ENCODE results near the gene SNAI3. TPM values are rescaled to one million over a fixed set of nuclear protein-coding genes. Genes with fewer than 3 reads are reported as not detected.

Gene SNAI3
- total RNA-seq, 1 experiment from 2014 or later, result 0.54 TPM

DNA sequence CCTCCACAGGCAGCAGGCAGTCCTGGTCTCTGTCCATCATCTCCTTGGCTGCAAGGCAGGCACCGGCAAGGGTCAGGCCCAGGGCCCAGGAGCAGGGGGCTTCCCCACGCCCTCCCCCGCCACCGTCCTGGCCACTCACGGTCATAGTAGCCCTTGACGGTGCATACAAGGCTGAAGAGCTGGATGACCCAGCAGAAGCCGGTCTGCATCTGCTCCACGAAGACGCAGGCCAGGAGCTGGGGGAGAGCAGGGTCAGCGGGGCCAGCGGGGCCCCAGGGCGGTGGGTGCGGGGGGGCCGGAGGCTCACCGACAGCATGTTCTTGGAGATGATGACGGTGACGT is 40.1 kb upstream of the SNAI3 start:
- H3K27me3 Mint-ChIP-seq (ENCODE audit: unreplicated experiment), result no peaks in the 10 kb centered on the region
- H3K27ac Mint-ChIP-seq (ENCODE audit: unreplicated experiment), result no peak overlapping the region
- CTCF ChIA-PET, result no interaction called here
- no peaks in the 10 kb centered on the region for H3K9me3 Mint-ChIP-seq (ENCODE audit: low read depth, unreplicated experiment)
- peaks cover 6% of the 10 kb centered on the region for H3K4me1 Mint-ChIP-seq (ENCODE audit: low read depth, unreplicated experiment)
- H3K36me3 Mint-ChIP-seq (ENCODE audit: insufficient read depth, unreplicated experiment), result peaks cover 74% of the 10 kb centered on the region
- no peak overlapping the region for H3K4me3 Mint-ChIP-seq (ENCODE audit: low read depth, unreplicated experiment)
- no peak for DNase-seq
- TF ChIP-seq, protein P1, sequence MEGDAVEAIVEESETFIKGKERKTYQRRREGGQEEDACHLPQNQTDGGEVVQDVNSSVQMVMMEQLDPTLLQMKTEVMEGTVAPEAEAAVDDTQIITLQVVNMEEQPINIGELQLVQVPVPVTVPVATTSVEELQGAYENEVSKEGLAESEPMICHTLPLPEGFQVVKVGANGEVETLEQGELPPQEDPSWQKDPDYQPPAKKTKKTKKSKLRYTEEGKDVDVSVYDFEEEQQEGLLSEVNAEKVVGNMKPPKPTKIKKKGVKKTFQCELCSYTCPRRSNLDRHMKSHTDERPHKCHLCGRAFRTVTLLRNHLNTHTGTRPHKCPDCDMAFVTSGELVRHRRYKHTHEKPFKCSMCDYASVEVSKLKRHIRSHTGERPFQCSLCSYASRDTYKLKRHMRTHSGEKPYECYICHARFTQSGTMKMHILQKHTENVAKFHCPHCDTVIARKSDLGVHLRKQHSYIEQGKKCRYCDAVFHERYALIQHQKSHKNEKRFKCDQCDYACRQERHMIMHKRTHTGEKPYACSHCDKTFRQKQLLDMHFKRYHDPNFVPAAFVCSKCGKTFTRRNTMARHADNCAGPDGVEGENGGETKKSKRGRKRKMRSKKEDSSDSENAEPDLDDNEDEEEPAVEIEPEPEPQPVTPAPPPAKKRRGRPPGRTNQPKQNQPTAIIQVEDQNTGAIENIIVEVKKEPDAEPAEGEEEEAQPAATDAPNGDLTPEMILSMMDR (IDR thresholded peaks at IDR 0.05; ENCODE audit: unreplicated experiment), result no peak
- BruUV-seq (replicated peaks), result no TSS peak
- intact Hi-C loops (cut with micrococcal nuclease; ENCODE audit: unreplicated experiment), result no loop called here

DNA sequence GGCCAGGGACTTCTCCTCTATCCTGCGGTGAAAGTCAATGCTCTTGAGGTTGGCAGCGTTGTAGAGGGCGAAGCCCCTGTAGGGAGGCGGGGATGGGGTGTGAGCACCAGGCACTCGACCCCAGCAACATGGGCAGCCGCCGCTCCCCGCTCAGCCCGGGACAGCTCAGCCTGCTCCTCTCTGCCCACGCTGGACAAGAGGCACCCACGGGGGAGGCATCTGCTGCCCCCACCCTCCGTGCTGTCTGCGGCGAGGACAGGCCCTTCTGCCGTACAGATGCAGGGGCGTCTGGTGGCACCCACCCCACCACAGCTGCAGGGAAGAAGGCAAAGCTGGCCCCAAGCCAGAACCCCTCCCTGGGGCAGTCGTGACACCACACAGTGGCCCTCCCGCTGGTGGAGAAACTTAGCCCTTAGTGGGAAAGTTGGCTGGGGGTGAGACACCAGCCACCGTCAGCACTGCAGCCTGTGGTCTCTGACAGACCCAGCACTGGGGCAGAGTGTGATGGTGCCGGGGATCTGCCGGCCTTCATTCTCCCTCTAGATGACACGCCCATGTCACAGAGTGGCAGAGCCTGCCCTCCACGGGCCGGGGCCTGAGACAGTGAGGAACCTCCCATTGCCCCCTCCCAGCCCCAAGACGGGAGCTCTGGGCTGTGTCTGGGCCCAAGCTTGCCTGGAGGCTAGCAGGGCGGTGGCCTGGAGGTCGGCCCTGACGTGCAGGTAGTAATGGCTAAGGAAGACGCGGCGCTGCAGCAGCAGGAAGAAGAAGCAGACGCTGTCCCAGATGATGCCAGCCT is 39.5 kb upstream of the SNAI3 start:
- Mint-ChIP-seq H3K4me3 (ENCODE audit: low read depth, unreplicated experiment) (no peak overlapping the region), H3K9me3 (ENCODE audit: low read depth, unreplicated experiment) (no peaks in the 10 kb centered on the region), H3K27me3 (ENCODE audit: unreplicated experiment) (no peaks in the 10 kb centered on the region), H3K4me1 (ENCODE audit: low read depth, unreplicated experiment) (no peaks in the 10 kb centered on the region), H3K27ac (ENCODE audit: unreplicated experiment) (no peak overlapping the region), H3K36me3 (ENCODE audit: insufficient read depth, unreplicated experiment) (peaks cover 75% of the 10 kb centered on the region)
- intact Hi-C loops (cut with micrococcal nuclease; ENCODE audit: unreplicated experiment), result no loop called here
- DNase-seq, result no peak
- TF ChIP-seq, protein P1 (IDR thresholded peaks at IDR 0.05; ENCODE audit: unreplicated experiment), result no peak
- CTCF ChIA-PET, result no interaction called here
- BruUV-seq (replicated peaks), result no TSS peak

DNA sequence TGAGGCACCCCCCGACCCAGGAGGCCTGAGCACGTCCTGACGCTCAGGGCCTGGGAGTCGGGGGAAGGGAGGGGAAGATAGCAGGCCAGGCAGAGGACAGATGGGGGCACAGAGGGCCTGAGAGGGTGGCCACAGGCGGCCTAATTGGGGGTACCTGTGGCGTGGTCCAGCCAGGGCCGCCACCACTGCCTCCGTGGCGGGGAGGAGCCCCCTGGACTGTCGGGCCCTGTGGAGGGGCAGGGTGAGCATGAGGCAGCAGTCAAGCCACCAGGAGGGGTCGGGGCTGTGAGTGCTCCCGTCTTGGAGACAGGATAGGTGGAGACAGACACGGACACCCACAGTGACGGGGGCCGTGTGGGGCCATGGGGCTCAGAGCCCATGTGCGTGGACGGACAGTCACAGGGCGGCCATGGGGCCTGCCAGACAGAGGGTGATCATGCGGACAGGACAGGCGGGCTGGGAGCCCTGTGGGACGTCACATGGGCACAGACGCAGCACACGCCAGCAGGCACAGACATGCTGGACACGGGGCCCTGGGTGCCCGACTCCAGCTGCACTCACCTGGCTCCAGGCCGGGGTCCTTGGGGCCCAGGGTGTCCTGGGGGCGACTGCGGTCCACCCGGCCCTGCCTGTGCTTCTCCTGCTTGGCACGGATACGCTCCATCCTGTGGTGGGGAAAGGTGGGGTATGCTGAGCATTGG is 38.7 kb upstream of the SNAI3 start:
- H3K4me3 Mint-ChIP-seq (ENCODE audit: low read depth, unreplicated experiment), result no peak overlapping the region
- H3K36me3 Mint-ChIP-seq (ENCODE audit: insufficient read depth, unreplicated experiment), result peaks cover 73% of the 10 kb centered on the region
- H3K4me1 Mint-ChIP-seq (ENCODE audit: low read depth, unreplicated experiment), result no peaks in the 10 kb centered on the region
- TF ChIP-seq, protein P1 (IDR thresholded peaks at IDR 0.05; ENCODE audit: unreplicated experiment), result no peak
- CTCF ChIA-PET, result no interaction called here
- intact Hi-C loops (cut with micrococcal nuclease; ENCODE audit: unreplicated experiment), result no loop called here
- H3K27me3 Mint-ChIP-seq (ENCODE audit: unreplicated experiment), result no peaks in the 10 kb centered on the region
- H3K9me3 Mint-ChIP-seq (ENCODE audit: low read depth, unreplicated experiment), result no peaks in the 10 kb centered on the region
- BruUV-seq (replicated peaks), result no TSS peak
- no peak for DNase-seq
- no peak overlapping the region for H3K27ac Mint-ChIP-seq (ENCODE audit: unreplicated experiment)

DNA sequence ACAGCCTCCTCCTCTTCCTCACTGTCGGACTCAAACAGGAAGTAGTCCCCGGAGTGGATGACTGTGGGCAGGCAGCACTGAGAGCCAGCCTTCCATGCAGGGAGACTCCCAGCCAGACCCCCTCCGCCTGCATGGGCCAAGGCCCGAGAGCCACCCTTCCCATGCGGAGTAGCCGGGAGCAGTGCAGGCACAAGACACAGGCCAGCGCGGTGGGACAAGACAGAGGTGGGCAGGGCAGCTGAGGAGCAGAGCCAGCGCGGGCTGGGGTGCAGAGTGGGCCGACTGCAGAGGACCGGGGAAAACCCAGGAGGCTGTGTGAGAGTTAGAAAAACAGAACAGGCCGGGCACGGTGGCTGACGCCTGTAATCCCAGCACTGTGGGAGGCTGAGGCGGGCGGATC is 37.6 kb upstream of the SNAI3 start:
- TF ChIP-seq, protein P1 (IDR thresholded peaks at IDR 0.05; ENCODE audit: unreplicated experiment), result no peak
- no peaks in the 10 kb centered on the region for H3K9me3 Mint-ChIP-seq (ENCODE audit: low read depth, unreplicated experiment)
- BruUV-seq (replicated peaks), result no TSS peak
- no peak overlapping the region for H3K27ac Mint-ChIP-seq (ENCODE audit: unreplicated experiment)
- H3K27me3 Mint-ChIP-seq (ENCODE audit: unreplicated experiment), result no peaks in the 10 kb centered on the region
- intact Hi-C loops (cut with micrococcal nuclease; ENCODE audit: unreplicated experiment), result no loop called here
- CTCF ChIA-PET, result no interaction called here
- peaks cover 79% of the 10 kb centered on the region for H3K36me3 Mint-ChIP-seq (ENCODE audit: insufficient read depth, unreplicated experiment)
- DNase-seq, result no peak
- H3K4me3 Mint-ChIP-seq (ENCODE audit: low read depth, unreplicated experiment), result no peak overlapping the region
- no peaks in the 10 kb centered on the region for H3K4me1 Mint-ChIP-seq (ENCODE audit: low read depth, unreplicated experiment)
